Esophagus muscularis mucosa (tissue), 4 donors: ENCODE data around the gene DEPDC4. TPM values are rescaled to one million over a fixed set of nuclear protein-coding genes. Genes with fewer than 3 reads are reported as not detected.

ENCODE experiments used
- DNase-seq: peaks from one replicate; pipeline ENCODE4 v3.0.0-alpha.2; 2017; ENCODE audit errors: extremely low spot score
- H3K27ac ChIP-seq, 4 donors: fragments of 200-600 bp; sonication (generic); replicated peaks in 1 of 4; 1 replicate in 3 of 4; 2 replicates in 1 of 4; pipeline ENCODE4 v1.5.1; 2016 to 2019; ENCODE audit warnings: mild to moderate bottlenecking in 1 of 4
- H3K27me3 ChIP-seq, 4 donors: fragments of 200-600 bp; sonication (generic); one replicate each; pipeline versions ENCODE4 v1.5.1 to v1.6.0; 2016 to 2019
- H3K36me3 ChIP-seq, 4 donors: fragments of 200-600 bp; sonication (generic); one replicate each; pipeline ENCODE4 v1.5.1; 2016 to 2019
- H3K4me1 ChIP-seq, 4 donors: fragments of 200-600 bp; sonication (generic); one replicate each; pipeline ENCODE4 v1.5.1; 2016 to 2019
- H3K4me3 ChIP-seq, 4 donors: fragments of 200-600 bp; sonication (generic); 1 replicate in 2 of 4; 2 replicates in 2 of 4; pipeline ENCODE4 v1.5.1; 2016 to 2019; ENCODE audit warnings: mild to moderate bottlenecking in 4 of 4, moderate library complexity in 1 of 4
- H3K9me3 ChIP-seq, 4 donors: fragments of 200-600 bp; sonication (generic); 1 replicate in 3 of 4; 2 replicates in 1 of 4; pipeline ENCODE4 v1.5.1; 2016 to 2019
- EP300 ChIP-seq: sonication (generic); formaldehyde crosslinking; IDR thresholded peaks from one replicate; pipeline ENCODE4 v1.6.1; 2017; ENCODE audit warnings: antibody characterized with exemption
- POLR2A ChIP-seq: fragments of 450-650 bp; IDR thresholded peaks from one replicate; pipeline ENCODE4 v1.6.1; 2017; ENCODE audit warnings: antibody characterized with exemption, moderate library complexity, mild to moderate bottlenecking, low read depth
- POLR2AphosphoS5 ChIP-seq, 2 donors: sonication (generic); formaldehyde crosslinking; IDR thresholded peaks; one replicate each; pipeline ENCODE4 v1.6.1; 2017; ENCODE audit warnings: antibody characterized with exemption in 2 of 2
- WGBS: methylation state at CpG from one replicate; pipeline ENCODE4 v1.1.5; 2018; 5-methylcytosine and 5-hydroxymethylcytosine counted together
- intact Hi-C: fragments of 100-400 bp; cut with DNase I; formaldehyde crosslinking; loops from one replicate; pipeline ENCODE4 v1.15.1; 2023
- total RNA-seq, 4 donors: library from RNA; depleted of rRNA; stranded (reverse); fragments of >200 nt; gene quantifications; one replicate each; pipeline versions ENCODE4 v1.1.0 to v1.2.1, GENCODE V29; 2016
- TF ChIP-seq, protein P1 (sequence below), 3 experiments: fragments of 200-600 bp in 2 of 3; fragments of 450-650 bp in 1 of 3; sonication (generic) in 2 of 3; IDR thresholded peaks; one replicate each; pipeline ENCODE4 v1.5.1; 2017 to 2019; ENCODE audit warnings: antibody characterized with exemption in 3 of 3, mild to moderate bottlenecking in 2 of 3, moderate library complexity in 1 of 3

DEPDC4 gene
- total RNA-seq, 4 donors from 2014 or later, result 0.34 to 0.50 TPM; not detected in 2

DNA sequence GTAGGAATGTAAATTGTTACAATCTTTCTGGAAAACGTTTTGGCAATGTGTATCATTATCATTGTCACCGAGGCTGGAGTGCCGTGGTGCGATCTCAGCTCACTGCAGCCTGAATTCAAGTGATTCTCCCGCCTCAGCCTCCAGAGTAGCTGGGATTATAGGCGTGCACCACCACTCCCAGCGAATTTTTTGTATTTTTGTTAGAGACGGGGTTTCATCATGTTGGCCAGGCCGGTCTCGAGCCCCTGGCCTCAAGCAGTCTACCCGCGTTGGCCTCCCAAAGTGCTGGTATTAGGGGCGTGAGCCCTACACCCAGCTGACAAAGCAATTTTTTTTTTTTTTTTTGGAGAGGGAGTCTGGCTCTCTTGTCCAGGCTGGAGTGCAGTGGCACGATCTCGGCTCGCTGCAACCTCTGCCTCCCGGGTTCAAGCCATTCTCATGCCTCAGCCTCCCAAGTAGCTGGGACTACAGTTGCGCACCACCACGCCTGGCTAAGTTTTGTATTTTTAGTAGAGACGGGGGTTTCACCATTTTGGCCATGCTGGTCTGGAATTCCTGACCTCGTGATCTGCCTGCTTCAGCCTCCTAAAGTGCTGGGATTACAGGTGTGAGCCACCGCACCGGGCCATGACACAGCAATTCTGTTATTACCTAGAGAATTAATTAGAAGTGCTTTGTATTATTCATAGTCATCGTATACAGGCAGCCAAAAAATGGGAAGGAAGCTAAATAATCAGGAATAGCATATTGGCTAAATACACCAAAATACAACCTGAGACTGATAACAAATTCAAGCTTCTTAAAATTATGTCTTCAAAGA lies 65.1 kb downstream of the DEPDC4 start:
- H3K9me3 ChIP-seq, result no peaks in the 10 kb centered on the region
- TF ChIP-seq, protein P1, sequence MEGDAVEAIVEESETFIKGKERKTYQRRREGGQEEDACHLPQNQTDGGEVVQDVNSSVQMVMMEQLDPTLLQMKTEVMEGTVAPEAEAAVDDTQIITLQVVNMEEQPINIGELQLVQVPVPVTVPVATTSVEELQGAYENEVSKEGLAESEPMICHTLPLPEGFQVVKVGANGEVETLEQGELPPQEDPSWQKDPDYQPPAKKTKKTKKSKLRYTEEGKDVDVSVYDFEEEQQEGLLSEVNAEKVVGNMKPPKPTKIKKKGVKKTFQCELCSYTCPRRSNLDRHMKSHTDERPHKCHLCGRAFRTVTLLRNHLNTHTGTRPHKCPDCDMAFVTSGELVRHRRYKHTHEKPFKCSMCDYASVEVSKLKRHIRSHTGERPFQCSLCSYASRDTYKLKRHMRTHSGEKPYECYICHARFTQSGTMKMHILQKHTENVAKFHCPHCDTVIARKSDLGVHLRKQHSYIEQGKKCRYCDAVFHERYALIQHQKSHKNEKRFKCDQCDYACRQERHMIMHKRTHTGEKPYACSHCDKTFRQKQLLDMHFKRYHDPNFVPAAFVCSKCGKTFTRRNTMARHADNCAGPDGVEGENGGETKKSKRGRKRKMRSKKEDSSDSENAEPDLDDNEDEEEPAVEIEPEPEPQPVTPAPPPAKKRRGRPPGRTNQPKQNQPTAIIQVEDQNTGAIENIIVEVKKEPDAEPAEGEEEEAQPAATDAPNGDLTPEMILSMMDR (IDR thresholded peaks at IDR 0.05), result no peak
- TF ChIP-seq POLR2A, result no peak
- no peak for TF ChIP-seq EP300
- TF ChIP-seq POLR2AphosphoS5 (IDR thresholded peaks at IDR 0.05), result no peak
- WGBS, result 81% methylated on average over 24 of the region's 24 CpGs
- peaks cover 0 to 35% (median 15%) of the 10 kb centered on the region in 4 donors for H3K36me3 ChIP-seq
- no peak for DNase-seq
- H3K4me1 ChIP-seq, result peaks cover 21 to 51% (median 33%) of the 10 kb centered on the region in 4 donors
- H3K27me3 ChIP-seq, result no peaks in the 10 kb centered on the region
- H3K4me3 ChIP-seq, result peak overlapping the region; percentile 80 to 91 (median 86)
- no peak overlapping the region for H3K27ac ChIP-seq
- intact Hi-C loops, result no loop called here

DNA sequence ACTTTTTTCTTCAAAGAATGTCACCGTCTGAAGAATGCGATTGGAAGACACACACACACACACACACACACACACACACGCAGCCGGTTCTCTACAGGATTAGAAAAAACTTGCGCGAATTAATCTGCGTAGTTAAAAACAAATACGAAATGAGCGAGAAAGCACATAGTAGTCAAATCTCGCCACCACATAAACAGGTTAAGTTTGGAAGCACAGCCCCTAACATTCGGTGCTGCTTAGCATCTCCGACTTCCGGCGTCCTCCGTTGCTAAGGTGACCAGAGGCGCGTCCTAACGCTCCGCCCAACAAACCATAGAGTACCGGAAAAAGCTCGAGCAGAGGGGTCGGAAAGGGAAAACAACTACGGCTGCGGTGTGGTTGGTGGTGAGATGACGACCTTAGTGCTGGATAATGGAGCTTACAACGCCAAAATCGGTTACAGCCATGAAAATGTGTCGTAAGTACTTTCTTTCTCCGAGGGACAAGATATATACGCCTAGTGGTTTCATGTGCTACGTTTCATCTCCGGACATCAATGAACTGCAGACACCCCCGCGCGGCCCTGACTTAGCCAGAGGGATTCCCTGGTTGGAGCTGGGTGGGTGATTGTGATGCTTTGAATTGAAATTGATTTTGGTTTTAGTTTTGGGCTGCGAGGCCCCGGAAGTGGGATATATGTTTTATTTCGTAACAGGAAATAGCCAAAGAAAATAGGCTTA lies 66.3 kb downstream of the DEPDC4 start, which contains the start of gene ACTR6:
TSS of gene ACTR6 (plus strand) at position 353 of the 719 bp plus-strand sequence. CDS start at position 390, 37 bp downstream.
- TF ChIP-seq EP300 (no peak), POLR2AphosphoS5 (IDR thresholded peaks at IDR 0.05) (peak; percentile 83 to 89)
- TF ChIP-seq, protein P1 (IDR thresholded peaks at IDR 0.05), result peak; percentile 12 to 32 (median 14)
- intact Hi-C loops, result no loop called here

DNA sequence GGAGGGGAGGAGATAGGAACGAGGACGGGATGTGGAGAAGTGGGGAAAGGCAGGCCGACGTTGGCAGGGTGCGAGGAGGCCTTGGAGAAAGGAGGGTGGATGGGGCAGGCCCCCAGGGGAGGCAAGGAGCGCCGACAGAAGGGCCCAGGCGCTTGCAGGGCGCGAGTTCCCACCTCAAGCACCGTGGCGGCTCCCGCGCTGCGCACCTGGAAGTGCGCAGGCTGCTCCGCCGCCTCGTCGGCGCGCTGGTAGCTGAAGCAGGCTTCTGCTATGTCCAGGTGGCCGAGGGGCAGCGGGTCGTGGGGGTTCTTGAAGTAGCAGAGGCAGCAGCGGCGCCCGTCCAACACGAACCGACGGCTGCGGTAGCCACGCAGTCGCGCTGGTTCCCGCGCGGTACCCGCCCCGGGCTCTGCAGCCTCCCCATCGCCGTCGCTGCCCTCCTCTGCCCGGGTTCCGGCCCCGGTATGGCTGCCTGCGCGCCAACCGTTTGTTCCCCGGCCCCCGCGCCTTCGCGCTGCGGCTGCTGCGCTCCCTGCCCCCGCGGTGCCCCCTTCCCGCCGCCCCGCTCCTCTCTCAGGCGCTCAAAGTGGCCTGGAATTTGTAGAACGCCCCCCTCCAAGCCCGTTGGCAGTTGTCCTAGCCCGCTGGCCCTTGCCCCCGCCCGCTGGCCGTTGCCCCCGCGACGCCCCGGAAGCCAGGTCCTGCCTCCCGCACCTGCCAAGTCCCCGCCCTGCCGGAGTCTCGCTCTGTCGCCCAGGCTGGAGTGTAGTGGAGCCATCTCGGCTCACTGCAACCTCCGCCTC lies 67.3 kb downstream of the DEPDC4 start:
- peaks cover 21 to 51% (median 33%) of the 10 kb centered on the region in 4 donors for H3K4me1 ChIP-seq
- WGBS, result 2% methylated on average over 38 of the region's 79 CpGs
- peaks cover 0 to 20% (median 6%) of the 10 kb centered on the region in 4 donors for H3K36me3 ChIP-seq
- H3K9me3 ChIP-seq, result no peaks in the 10 kb centered on the region
- H3K27ac ChIP-seq, result peak overlapping the region; percentile 82 to 93 (median 90)
- peak overlapping the region; percentile 80 to 91 (median 86) for H3K4me3 ChIP-seq
- no peaks in the 10 kb centered on the region for H3K27me3 ChIP-seq
- no peak for DNase-seq
- intact Hi-C loops, result loop anchor here (5.0 kb wide), 1 partner anchor 52 kb away; no protein-coding TSS in a partner anchor
- TF ChIP-seq POLR2AphosphoS5 (IDR thresholded peaks at IDR 0.05), result peak in 1 of 2 donors; percentile 21
- TF ChIP-seq, protein P1 (IDR thresholded peaks at IDR 0.05), result no peak

More for the DNA sequence above, 66.3 kb downstream of the DEPDC4 start, which contains the start of gene ACTR6:
- H3K27ac ChIP-seq, result peak within 1 kb of the TSS; percentile 82 to 93 (median 90)
- H3K27me3 ChIP-seq, result no peaks in the 10 kb centered on the region
- DNase-seq, result peak; percentile 98
- H3K4me3 ChIP-seq, result peak within 1 kb of the TSS; percentile 80 to 91 (median 86)
- H3K36me3 ChIP-seq, result peaks cover 0 to 23% (median 5%) of the 10 kb centered on the region in 4 donors
- peaks cover 21 to 51% (median 33%) of the 10 kb centered on the region in 4 donors for H3K4me1 ChIP-seq
- no peaks in the 10 kb centered on the region for H3K9me3 ChIP-seq
- WGBS, result under 1% methylated on average over 38 of the region's 38 CpGs

DNA sequence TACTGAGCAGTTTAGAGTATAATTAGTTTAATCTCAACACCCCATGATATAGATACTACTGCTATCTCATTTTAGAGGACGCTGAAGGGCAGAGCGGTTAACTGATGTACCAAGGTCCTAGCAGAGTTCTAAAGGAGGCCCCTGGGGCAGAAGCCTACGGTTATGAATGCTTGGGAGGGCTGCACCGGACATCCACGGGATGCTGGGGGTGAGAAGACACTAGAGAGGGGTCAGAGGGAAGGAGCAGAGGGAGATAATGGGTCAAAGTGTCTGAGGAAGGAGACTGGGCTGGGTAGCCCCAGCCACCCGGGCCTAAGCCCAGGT lies 67.9 kb downstream of the DEPDC4 start:
- peak overlapping the region; percentile 80 to 91 (median 86) for H3K4me3 ChIP-seq
- H3K4me1 ChIP-seq, result peaks cover 21 to 45% (median 31%) of the 10 kb centered on the region in 4 donors
- peak overlapping the region; percentile 82 to 93 (median 90) for H3K27ac ChIP-seq
- TF ChIP-seq, protein P1 (IDR thresholded peaks at IDR 0.05), result no peak
- TF ChIP-seq EP300 (no peak), POLR2A (no peak)
- DNase-seq, result no peak
- peaks cover 0 to 17% (median 3%) of the 10 kb centered on the region in 4 donors for H3K36me3 ChIP-seq
- intact Hi-C loops, result loop anchor here (5.0 kb wide), 1 partner anchor 52 kb away; no protein-coding TSS in a partner anchor
- no peaks in the 10 kb centered on the region for H3K9me3 ChIP-seq
- WGBS, result 61% methylated on average over 6 of the region's 6 CpGs
- H3K27me3 ChIP-seq, result no peaks in the 10 kb centered on the region
